Forelimb muscle (tissue), 1 donor: ENCODE measurements around the gene LRP1B. TPM values are rescaled to one million over a fixed set of nuclear protein-coding genes. Genes with fewer than 3 reads are reported as not detected.
"Not testable (repeated sequence)": the region's sequence is repeated elsewhere in the genome, so short reads cannot be mapped to it uniquely, and the experiment has no call there.

ENCODE experiments used
- DNase-seq: peaks from one replicate; pipeline ENCODE4 v3.0.0-alpha.2; 2013; ENCODE audit warnings: low read depth
- polyA plus RNA-seq: library from polyadenylated mRNA; unstranded; fragments of 120-200 nt; gene quantifications from one replicate; pipeline ENCODE4 v1.2.1, GENCODE V29; 2013; ENCODE audit not compliant: insufficient read length

LRP1B gene
- polyA plus RNA-seq, 1 donor, result 2.2 TPM

GRCh38 chr2:140354544-140354943 is 1776.3 kb downstream of the LRP1B start:
- no peak for DNase-seq

DNA sequence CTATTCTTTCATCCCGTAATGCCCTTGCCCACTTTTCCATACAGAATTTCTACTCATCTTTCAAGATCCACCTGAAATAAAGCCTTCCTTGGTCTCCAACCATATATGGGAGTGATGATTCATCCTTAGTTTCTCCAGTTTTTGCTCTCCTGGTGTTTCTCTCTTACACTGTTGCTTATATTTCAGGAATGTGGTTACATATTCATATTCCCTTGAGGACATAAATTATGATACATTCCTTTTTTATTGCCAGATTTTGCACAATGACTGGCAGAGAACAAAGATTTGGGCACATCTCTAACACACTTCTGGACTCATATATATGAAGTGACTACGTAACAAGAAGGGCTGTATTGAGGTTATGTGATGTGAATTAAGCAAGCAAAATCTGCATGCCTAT is 1777.3 kb downstream of the LRP1B start:
- DNase-seq, result no peak

DNA sequence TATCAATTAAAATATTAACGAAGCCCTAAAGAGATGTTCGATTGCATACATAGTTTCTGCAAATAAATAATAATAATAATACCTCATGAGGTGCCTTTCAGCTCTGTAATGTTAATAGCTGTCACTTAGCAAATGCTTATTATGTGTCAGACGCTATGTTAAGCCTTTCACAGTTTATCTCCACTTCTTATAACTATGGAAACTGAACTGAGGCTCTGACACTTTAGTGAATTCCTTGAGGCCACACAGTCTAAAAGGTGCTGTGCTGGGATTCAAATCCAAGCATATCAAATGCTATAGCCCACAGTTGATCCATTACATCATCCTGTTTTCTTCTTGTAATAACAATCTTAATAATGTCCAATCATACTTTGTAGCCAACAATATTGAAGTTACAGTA is 1779.1 kb downstream of the LRP1B start:
- no peak for DNase-seq

GRCh38 chr2:140349695-140350094 is 1781.1 kb downstream of the LRP1B start:
- DNase-seq, result no peak

- DNase-seq, result no peak
Observed at GRCh38 chr2:140348826-140349225, 1782.0 kb downstream of the LRP1B start.

GRCh38 chr2:140344838-140345237 is 1786.0 kb downstream of the LRP1B start:
- no peak for DNase-seq

DNA sequence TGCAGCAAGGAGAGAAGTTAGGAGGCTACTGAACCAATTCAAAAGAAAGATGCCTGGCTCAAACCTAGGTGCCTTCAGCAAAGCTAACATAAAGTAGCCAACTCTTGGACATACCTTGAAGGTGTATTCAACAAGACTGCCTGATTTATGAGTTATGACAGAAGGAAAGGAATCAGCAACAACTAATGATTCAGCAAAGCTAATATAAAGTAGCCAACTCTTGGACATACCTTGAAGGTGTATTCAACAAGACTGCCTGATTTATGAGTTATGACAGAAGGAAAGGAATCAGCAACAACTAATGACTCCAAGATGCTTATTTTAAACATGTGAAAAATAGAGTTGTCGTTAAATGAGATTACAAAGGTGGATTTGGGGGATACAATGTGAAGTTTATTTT is 1786.5 kb downstream of the LRP1B start:
- not testable (repeated sequence) for DNase-seq

DNA sequence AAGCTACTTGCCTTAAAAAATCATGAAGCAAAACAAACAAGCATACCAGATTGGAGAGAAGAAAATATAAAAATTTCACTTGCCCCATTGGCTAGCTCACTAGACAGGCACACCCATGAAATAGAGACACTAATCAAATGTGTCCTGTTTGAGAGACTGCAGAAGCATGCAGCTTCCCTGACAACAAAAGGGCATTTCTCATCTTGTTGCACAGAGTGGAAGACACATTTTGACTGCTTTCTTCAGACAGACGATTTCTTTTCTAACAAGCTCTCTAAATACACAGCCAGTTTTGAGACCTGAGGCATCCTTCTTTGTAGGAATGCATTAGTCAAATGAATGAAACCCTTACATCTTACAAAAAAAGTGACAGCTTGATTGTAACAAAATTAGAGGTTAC is 1792.0 kb downstream of the LRP1B start:
- DNase-seq, result no peak

DNA sequence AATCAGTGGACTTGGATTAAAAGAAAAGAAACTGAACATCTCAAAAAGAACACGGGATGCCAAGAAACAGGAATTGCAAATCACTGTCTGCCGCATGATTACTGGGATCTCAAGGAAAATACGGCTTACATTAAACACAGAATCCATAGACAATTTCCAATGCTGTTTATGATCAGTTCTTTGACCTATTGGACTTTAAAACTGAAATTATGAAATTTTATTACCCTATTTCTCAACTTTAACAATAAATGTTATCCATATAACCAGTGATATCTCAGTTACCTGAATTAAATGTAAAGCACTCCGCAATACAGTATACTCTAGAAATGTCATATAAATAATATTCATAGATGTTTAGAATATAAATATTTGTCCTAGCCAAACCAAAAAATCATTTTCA is 1793.8 kb downstream of the LRP1B start:
- no peak for DNase-seq

DNA sequence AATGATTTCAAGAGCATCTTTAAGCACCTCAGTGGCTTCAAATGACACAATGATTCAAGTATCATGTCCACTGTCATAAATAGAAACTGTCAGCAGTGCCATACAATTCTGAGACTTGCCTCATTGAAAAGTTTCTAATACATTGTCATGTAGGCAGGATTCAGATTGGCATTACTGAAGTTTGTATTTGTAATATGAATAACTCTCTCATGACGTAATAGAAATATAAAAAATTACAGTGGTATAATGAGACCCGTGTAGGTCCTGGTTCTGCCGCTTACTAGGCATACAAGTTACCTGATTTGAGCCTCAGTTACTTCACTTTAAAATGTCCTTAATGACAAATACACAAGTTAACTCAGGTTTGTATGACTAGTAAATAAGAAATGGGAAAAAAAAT is 1814.5 kb downstream of the LRP1B start:
- no peak for DNase-seq

DNA sequence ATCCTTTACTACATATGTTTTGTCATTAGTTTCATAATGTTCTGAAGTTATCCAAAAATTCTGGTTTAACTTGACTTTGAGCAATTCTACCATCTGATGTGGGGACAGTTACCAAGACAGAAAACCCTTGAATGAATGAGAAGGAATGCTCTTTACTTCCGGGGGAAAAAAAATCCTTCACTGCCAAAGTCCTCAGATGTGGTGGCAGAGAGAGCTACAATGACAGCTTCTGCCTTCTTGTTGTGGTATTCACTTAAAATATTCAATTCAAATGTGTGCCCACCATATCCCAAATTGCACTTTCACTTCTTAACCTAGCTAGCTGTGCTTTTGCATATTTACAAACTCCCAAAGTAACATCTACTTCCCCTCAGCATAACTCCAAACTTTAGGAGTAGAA is 1818.9 kb downstream of the LRP1B start:
- no peak for DNase-seq

GRCh38 chr2:140308706-140309105 is 1822.1 kb downstream of the LRP1B start:
- no peak for DNase-seq

DNA sequence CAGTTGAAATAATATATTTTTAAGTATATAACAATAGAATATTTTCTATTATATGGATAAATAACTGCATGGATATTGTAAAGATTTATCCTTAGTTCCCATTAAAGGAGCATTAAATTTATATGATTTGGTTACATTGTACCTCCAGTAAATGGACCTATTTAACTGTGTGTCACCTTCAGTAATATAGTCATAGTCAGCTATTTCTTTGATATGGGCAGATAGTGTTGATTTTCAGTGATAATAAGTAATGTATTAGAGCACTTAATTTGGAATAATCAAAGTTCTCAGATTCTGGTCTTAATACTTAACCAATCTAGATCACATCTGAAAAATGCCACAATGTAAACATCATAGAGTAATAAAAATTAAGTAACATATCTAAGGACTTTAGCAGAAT is 1823.3 kb downstream of the LRP1B start:
- no peak for DNase-seq

- DNase-seq, result no peak
Observed at GRCh38 chr2:140295767-140296166, 1835.0 kb downstream of the LRP1B start.

DNA sequence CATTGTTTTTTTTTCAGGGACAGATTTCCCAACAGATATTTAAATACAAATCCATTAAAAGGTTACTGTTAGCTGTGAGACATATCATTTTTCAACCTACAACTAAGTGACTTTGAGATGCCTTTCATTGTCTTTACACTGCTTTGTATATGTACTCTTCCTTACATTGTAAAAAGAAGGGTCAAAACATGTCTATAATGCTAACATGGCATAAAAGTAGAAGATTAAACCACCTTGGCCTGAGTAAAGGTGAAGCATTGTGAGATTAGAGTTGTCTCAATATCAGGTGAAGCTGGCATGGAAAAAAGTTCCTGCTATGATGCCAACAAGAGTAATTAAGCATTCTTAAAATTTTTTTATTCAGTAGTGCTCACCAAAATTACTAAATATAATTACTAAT is 1842.1 kb downstream of the LRP1B start:
- no peak for DNase-seq

GRCh38 chr2:140288213-140288612 is 1842.6 kb downstream of the LRP1B start:
- DNase-seq, result no peak

GRCh38 chr2:140286377-140286776 is 1844.4 kb downstream of the LRP1B start:
- no peak for DNase-seq

DNA sequence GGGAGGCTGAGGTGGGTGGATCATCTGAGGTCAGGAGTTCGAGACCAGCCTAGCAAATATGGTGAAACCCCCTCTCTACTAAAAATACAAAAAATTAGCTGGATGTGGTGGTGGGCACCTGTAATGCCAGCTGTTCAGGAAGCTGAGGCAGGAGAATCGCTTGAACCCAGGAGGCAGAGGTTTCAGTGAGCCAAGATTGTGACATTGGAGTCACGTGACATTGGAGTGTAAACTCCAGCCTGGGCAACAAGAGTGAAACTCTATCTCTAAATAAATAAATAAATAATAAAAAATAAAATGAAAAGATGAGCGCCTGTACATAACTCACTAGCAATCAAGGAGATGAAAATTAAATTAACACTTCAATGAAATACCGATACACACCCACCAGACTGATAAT is 1853.5 kb downstream of the LRP1B start:
- DNase-seq, result not testable (repeated sequence)

DNA sequence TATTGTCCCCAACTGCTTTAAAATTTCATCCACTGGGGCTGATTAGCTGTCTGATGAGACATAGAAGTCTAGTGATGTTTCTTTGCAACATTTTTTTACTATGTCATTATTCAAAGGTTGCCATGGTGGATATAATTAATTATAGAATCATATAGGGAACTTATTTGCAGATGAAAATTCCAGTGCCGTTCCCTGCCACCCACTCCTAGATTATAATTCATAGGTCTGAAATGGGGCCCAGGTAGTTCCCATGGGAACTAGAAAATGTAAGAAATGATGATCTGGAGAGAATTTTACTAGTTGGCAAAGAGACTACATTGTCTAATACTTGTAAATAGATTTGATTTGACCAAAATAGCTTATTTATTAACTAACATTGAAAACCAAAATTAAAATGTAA is 1854.2 kb downstream of the LRP1B start:
- DNase-seq, result no peak

DNA sequence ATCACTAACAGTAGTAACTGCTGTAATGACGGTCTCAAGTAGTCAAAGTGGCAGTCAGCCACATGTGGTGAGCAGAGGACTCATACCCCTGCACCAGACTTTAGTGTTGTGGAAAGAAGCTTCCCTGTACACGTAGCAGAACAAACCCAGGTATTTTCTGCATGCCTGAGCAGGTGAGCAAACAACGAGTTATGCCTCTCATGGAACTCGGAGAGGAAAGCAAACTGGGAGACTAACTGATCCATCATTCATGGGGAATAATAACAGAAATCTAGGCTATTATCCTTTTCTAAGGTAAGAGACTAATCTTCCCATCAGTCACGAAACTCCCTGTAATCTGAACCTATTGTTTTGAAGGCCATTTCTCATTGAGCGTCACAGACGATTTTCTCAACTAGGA is 1855.4 kb downstream of the LRP1B start:
- no peak for DNase-seq

DNA sequence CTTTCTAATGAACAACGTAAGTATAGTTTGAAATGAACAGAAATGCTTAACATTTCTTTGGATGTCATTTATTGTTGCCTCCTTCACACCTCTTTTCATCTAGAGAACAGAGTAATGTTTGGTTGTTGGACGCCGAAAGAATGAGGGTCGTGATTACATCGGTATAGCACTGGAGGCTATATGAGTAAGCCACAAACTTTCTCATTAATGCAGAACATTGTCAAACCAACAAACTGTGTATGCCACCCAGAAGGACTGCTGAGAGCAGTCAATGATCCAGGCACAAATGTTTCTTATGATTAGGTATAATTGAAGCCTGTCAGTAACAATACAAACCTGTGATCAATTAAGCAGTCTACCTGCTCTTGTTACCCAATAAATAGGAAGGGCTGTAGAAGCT is 1855.9 kb downstream of the LRP1B start:
- no peak for DNase-seq

DNA sequence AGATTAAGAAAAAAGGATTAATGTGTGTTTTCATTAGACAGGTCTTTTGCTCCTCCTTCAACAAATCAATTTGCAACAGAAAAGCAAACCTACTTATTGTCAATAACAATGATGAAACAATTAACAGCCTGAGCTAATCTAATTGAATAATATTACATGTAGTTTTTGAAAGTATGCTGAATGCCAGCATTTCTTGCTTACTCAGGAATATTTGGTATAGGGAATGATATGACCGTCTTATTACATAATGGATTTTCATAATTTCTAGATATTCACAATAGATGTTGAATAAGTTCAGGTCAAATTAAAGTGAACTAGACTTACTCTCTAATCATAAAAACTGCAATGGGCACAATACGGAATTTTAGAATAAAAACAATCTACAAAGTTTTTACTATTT is 1856.9 kb downstream of the LRP1B start:
- DNase-seq, result no peak

DNA sequence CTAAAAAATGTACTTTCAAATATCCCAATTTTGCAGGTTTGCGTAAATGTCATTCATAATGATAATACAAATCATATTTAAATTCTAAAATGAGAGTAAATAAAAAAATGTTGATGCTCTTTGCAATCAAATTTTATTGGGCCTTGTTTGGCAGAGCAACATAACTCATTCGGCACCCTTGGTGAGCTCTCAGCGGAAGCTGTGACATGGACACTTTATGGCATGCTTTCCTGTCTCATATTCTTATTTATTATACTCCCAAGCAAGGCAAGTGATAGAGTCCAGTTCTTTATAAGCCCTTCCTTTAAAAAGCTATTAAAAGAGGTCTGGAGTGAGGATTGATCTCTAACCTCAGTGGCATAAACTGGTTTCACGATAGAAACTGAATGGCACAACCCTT is 1857.4 kb downstream of the LRP1B start:
- DNase-seq, result no peak

DNA sequence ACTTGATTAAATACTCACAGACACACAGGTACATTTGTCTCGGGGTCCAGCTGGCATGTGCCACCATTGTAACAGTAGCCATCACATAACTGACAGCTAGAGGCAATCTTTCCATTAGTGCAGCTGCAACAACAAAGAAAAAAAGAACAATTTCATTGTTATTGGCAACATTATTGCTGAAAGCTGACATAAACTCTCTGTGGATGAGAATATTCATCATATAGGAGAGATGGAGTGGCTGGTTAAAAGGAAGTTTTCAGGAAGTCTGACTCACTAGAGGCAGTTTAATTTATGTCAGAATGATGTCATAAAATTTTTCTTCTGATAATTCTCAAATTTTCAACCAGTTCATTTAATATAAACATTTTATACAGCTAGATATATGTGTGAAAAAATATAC is 1860.6 kb downstream of the LRP1B start:
- no peak for DNase-seq

DNA sequence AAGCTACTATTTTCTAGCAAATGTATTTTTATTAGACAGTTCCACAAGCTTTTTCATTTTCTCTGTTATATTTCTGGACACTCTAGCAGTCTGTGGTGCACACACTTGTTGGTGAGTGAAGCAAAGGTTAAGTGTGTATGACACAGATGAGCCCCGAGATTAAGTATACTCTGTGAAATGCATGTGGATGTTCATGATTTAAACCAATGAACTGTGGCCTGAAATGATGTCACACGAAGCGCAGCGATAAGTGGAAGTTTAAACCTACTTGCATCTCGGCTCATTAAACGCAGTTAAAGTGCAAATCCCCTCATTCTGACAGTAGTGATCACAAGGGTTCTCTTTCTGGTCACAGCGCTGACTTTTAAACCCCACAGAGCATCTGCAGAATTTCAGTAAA is 1861.8 kb downstream of the LRP1B start:
- DNase-seq, result no peak
